CD4-positive, alpha-beta T cell treated with Interferon gamma for 1 hour (primary cell): Measurements from ENCODE around the gene DOCK4.

Experiments
- DNase-seq: peaks from one replicate; pipeline ENCODE4 v3.0.0-alpha.2; 2020

Gene DOCK4

DNA sequence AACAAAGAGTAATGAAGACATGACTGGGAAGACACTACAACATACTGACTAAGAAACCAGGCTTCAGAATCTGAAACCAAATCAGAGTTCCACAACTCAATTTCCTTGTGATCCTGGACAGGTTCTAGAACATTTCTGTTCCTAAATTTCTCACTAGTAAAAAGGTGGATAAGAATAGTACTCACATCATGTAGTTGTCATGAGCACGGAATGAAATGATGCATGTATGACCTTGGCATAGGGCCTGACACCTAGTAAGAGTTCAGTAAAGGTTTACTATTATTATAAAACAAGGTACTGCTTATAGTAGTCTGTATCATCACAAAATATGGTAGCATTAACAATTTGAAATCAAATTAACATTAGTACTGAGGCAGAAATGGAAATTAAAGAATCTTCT, 19.9 kb downstream of the DOCK4 start:
- no peak for DNase-seq

DNA sequence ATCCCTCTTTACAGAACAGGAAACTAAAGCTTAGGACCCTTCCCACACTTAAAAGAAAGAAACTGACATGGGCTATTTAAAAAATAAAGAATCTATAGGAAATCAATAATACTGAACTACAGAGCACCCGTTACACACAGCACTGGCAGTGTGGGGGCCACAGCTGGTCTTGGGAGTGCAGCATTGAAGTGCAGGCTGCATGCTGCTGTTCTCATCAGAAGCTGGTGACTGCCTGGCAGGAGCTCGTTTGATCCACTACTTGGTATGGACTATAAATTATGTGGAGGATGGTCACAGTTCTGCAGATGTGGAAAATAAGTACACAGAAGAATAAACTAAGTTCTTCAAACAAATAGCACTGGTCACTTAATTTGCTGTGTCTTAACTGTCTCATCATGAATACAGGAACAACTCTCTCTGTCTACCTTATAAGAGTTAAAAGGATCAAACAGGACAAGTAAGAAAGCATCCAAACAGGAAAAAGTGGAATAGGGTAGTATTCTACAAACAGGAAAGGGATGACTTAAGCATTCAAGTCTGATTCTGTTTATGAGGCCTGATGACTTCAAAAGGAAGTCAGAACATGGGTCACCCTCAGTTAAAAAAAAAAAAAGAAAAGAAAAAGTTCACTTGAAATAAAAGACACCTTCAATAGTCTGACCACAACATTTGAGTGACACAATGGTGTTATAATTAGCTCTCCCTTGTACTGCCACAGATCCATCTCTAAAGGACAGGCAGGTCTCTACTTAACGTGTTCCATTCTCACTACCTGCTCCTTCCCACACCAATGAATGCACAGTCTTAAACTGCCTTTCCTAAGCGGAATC, 21.0 kb downstream of the DOCK4 start:
- DNase-seq = no peak

- DNase-seq = no peak
These were observed 21.7 kb downstream of the DOCK4 start for GRCh38 chr7:112184455-112184854.

DNA sequence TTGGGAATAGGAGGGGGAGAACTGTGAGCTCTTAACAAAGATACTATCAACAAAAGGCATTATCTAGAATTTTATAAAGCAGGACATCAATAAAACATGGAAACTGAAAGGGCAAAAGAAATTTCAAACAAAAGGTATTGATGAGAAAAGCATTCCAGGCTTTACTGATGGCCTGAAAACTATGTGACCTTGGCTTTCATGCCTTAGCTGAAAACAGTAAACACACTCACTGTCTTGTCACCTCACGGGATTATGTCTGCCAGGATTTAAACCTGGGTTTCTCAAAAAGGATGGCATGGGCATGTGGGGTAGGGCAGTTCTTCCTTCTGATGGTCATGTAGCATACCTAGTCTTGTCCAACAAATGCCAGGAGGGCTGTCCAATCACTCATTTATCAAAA, 22.9 kb downstream of the DOCK4 start:
- no peak for DNase-seq

GRCh38 chr7:112182749-112183148, 23.4 kb downstream of the DOCK4 start:
- no peak for DNase-seq

- DNase-seq = no peak
These were observed 26.0 kb downstream of the DOCK4 start for GRCh38 chr7:112180223-112180622.

DNA sequence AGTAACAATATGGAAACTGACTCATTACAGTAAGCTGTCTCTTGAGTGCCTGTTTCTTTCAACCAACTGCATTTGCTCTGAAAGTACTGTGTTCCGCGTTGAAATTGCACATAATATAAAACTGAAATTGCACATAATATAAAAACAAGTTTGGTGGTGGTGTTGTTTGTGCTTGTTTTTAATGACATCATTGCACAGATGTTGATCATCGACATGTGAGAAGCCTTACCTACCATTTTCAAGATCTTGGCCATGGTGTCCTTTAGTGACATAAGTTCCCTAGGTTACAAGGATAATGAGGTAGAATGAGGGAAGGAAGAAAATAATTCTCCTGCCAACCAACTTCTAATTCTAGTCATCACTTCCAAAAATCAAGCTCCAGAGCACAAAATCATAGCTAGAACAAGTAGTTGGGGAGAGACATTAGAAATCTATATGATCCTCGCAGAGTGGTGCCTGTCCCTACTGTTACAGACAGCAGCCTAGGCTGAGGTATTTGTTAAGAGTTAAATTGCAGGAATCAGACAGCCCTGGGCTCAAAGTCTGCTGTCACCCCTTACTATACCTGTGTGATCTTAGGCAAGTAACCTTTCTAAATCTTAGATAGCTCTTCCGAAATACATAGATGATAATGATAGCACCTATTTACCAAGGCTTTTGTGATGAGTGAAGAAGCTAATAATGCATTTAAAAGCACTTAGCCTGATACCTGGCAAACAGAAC, 29.3 kb downstream of the DOCK4 start:
- no peak for DNase-seq

GRCh38 chr7:112176241-112176640, 30.0 kb downstream of the DOCK4 start:
- no peak for DNase-seq

DNA sequence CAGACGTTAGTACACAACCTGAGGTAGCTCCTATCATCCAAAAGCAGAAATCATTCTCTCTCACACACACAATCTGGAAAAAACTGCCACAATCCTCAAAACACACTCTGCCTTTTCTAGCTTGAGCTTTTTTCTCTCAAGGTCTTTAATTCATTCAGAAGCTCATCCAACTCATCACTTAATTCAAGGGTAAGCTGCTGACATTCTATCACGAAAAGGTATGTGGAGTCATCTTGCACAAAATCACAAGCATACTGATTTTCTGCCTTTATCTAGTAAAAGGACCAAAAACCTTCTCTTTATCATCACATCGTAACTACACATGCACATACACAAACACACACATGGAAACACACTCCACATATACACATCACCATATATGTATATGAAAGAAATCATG, 32.0 kb downstream of the DOCK4 start:
- DNase-seq = no peak

DNA sequence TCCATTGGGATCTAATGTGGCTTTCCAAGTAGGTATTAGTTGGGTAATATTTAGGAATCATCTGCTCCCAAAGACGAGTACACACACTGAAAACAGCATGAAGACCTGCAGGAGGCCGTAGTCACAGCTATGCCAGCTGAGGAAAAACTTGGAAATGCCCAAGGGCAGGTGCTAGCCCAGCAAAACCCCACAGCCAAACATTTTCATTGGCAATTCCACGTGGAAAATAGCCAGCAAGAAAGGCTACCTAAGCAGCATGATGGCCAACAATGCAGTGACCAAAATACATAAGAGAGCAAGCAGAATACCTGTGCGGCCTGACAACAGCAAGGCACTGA, 32.7 kb downstream of the DOCK4 start:
- DNase-seq = no peak

- DNase-seq = no peak
These were observed 33.2 kb downstream of the DOCK4 start for GRCh38 chr7:112172870-112173567.

DNA sequence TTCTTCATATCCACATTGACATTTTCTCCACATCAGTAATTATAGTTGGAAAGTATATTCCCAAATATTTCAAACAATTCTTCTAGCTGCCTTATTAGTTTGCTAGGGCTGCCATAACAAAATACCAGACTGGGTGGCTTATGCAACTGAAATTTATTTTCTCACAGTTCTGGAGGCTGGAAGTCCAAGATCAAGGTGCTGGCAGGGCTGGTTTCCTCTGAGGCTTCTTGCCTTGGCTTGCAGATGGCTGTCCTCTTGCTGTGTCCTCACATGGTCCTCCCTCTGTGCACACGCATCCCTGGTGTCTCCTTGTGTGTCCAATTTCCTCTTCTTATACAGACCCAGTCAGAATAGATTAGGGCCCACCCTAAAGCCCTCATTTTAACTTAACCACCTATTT, 34.5 kb downstream of the DOCK4 start:
- no peak for DNase-seq

DNA sequence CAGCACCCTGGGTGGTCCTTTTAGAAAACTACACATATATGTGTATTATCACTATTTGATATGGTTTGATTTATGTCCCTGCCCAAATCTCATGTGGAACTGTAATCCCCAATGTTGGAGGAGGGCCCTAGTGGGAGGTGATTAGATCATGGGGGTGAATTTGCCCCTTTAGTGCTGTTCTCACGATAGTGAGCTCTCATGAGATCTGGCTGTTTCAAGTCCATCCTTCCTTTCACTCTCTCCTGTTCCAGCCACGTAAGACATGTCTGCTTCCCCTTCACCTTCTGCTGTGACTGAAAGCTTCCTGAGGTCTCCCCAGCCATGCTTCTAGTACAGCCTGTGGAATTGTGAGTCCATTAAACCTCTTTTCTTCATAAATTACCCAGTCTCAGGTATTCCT, 37.3 kb downstream of the DOCK4 start:
- DNase-seq = no peak

GRCh38 chr7:112167147-112167546, 39.1 kb downstream of the DOCK4 start:
- no peak for DNase-seq

- no peak for DNase-seq
These were observed 43.3 kb downstream of the DOCK4 start for GRCh38 chr7:112162784-112163506.

- no peak for DNase-seq
These were observed 43.9 kb downstream of the DOCK4 start for GRCh38 chr7:112162142-112162766.

- DNase-seq = no peak
These were observed 44.7 kb downstream of the DOCK4 start for GRCh38 chr7:112161253-112162141.

DNA sequence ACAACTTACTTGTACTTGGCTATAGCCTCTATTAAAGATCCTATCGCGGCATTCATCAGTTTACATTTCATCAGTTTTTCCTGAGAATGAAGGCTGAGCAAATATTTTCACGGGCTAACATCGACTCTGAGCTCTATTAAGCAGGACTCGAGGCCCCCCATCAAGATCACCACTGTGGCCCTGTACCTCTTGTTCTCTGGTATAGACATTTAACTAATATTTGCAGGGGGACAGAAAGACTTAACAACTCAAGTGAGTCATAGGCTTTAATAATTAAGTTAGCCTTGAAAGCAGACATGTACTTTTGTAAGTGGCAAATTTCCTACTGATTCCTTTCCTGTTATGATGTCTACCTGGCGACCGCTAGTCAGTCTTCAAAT, 45.4 kb downstream of the DOCK4 start:
- no peak for DNase-seq

GRCh38 chr7:112160130-112160770, 45.9 kb downstream of the DOCK4 start:
- no peak for DNase-seq

DNA sequence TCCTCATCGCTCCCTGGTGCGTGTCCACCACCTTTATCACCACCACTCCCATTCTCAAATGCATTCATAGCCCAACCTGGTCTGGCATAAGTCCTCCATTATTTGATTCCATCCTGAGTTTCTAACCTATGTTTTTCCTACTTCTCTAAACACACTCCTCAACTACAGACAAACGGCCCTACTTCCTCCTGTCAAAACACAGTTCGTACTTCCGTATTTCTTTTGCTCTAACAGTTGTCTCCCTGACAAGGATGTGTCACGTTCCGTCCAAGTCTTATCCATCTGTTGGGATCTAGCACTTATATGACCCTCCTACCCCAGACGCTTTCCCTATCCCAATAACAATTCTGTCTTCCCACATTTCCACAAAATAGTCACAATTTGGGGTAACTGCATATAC, 46.8 kb downstream of the DOCK4 start:
- no peak for DNase-seq

DNA sequence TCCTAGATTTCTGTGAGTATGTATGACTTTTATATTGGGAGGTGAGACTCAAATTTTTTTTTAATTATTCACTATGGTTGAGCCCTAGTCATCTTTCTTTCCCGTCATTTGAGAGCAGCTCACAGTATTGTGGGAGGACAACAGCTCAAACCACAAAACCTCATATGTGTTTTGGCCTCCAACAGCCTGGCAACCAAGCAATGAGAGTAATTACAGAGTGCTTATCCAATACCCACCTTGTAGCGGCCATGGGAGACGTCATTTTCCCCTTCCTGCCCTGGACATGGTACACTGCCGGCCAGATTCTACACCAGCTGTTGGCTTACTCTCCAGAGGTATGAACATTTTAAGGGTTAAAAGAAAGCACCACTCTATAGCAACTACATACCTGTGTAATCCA, 49.1 kb downstream of the DOCK4 start:
- no peak for DNase-seq
